Caki2 (cell line): ENCODE results near the gene DNAJC21. TPM values are rescaled to one million over a fixed set of nuclear protein-coding genes. Genes with fewer than 3 reads are reported as not detected.
A peak's percentile ranks its signal among the peaks of the same experiment; 100 is the strongest.
"Not testable (repeated sequence)": the region's sequence is repeated elsewhere in the genome, so short reads cannot be mapped to it uniquely, and the experiment has no call there.

Experiments used
- DNase-seq: peaks from one replicate; pipeline ENCODE4 v3.0.0-alpha.2; 2015; ENCODE audit warnings: low read depth
- in situ Hi-C: cut with HindIII; loops from 2 replicates; pipeline ENCODE4 v1.10.0; 2016; ENCODE audit warnings: low sequenced_read_pairs, low pct_unique_long_range_greater_than_20kb, mixed read lengths
- total RNA-seq: library from RNA; depleted of rRNA; stranded (reverse); fragments of >200 nt; shearing (Covaris generic); gene quantifications from 2 replicates; pipeline ENCODE4 v1.2.3, GENCODE V29; 2014; ENCODE audit warnings: low replicate concordance

The DNAJC21 gene
- total RNA-seq, 1 experiment from 2014 or later, result 17.5 TPM

DNA sequence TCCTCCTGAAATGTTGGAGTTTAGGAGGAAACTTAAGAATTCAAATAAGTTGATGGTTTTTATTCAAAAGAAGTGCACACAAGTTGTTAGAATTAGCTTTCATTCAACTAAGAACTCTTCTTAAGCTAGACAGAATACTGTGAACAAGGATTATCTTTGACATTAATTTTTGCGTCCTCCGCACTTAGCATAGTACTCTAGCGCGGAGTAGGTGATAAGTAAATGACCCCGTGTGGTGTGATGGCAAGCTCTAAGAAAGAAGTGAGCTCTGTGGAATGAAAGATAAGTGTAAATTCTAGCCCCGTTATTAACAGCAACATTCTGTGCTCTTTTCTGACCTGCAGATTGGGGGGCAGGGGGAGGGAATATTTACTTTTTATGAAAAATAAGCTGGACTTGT lies 12.8 kb upstream of the DNAJC21 start:
- DNase-seq, result no peak
- in situ Hi-C loops, result no loop called here

DNA sequence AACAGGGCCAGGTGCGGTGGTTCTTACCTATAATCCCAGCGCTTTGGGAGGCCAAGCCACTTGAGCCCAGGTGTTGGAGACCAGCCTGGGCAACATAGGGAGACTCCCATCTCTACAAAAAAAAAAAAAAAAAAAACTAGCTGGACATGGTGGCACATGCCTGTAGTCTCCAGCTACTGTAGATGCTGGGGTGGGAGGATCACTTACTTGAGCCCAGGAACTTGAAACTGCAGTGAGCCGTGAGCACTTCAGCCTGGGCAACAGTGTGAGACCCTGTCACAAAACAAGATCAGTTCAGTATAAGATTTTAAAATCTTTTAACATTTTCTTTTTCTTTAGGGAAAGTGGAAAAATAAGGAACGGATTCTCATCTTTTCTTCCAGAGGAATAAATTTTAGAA lies 11.3 kb upstream of the DNAJC21 start:
- in situ Hi-C loops, result no loop called here
- DNase-seq, result no peak

DNA sequence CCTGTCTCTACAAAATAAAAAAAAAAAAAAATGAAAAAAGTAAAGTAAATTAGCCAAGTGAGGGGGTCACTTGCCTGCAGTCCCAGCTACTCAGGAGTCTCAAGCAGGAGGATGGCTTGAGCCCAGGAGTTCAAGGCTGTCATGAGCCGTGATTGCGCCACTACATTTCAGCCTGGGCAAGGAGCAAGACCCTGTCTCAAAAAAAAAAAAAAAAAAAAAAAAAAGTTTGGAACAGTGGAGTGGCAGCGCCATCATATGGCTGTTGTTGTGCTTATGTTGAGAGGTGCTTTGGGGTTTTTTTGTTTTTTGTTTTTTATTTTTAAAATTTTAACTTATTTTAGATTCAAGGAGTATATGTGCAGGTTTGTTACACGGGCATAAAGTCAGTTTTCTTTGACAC lies 10.3 kb upstream of the DNAJC21 start:
- in situ Hi-C loops, result no loop called here

DNA sequence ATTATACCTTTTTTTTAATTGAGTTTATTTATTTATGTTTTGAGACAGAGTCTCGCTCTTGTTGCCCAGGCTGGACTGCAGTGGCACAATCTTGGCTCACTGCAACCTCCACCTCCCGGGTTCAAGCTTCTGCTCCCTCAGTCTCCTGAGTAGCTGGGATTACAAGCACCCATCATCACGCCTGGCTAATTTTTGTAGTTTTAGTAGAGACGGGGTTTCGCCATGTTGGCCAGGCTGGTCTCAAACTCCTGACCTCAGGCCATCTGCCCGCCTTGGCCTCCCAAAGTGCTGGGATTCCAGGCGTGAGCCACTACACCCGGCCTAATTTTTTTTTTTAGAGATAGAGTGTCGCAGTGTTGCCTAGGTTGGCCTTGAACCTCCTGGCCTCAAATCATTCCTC lies 6.1 kb upstream of the DNAJC21 start:
- in situ Hi-C loops, DNase-seq: not testable (repeated sequence)

More for the DNA sequence above, 10.3 kb upstream of the DNAJC21 start:
- DNase-seq, result no peak

DNA sequence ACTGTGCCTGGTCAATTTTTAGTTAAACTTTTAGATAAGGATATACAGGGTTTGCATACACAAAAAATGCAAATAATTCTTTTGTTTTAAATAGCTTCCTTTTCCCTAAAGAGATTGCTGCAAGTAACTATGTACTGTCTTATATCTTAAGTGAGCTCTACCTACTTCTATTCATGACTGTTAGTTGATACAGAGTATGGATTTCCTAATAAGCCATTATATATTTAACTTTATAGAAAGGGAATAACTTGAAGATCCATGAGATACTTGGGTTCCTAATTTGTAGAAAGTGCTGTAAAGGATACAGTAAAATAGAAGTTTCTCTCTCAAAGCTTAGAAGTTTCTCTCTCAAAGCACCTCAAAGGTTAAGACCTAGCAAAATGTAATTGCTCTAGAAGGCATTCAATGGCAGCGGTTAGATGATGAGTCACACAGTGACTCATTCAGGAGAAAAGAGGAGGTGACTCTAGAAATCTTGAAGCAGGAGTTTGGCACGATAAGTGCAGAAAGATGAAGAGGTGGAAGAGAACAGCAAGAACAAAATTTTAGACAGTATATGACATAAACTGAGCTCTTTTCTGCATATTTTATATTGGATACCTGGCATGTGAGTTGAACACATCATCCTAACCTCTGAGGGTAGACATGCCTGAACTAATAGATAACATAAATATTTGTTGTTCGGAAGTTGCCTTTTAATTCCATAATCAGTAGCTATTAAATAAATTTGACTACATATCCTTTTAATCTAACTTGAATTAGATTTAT lies 5.5 kb upstream of the DNAJC21 start:
- in situ Hi-C loops, result no loop called here
- peak; percentile 83 for DNase-seq

DNA sequence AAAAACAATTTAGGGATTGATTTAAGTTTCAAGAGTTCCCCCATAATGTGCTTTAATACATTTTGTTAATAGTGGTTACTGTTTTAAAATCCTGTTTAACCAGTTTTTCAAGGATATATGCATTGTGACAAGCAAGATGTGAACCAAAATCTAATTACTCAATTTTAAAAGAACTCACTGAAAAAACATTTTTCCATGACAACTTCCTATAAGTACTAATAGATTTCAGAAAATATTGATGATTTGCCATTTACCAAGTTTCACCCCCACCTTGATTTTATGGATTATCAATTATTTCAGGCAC lies 4.9 kb upstream of the DNAJC21 start:
- no peak for DNase-seq
- in situ Hi-C loops, result no loop called here

DNA sequence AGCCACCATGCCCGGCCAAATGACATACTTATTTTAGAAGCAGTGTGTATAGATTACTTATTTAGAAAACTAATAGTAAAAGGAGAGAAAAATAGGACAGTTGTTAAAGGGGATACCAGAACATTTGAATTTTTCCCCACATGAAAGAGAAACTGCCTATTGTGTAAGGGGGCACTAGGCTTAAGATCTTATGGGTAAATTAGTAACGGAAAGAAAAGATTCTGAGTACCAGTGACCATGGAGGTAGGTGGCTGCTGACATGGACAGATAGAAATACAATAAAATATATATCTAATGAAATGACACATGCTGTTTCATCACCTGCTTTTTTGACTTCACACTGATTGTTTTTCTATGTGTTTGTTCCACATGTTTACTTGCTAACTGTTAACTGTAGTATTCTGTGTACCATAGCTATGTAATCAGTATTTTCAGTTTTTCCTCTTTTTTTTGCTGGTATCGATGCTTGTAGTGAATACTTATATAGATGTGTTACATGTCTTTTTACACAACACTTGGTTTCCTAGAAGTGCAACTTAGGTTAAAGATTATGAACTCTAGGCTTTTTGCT lies 3.0 kb upstream of the DNAJC21 start:
- in situ Hi-C loops, result no loop called here

DNA sequence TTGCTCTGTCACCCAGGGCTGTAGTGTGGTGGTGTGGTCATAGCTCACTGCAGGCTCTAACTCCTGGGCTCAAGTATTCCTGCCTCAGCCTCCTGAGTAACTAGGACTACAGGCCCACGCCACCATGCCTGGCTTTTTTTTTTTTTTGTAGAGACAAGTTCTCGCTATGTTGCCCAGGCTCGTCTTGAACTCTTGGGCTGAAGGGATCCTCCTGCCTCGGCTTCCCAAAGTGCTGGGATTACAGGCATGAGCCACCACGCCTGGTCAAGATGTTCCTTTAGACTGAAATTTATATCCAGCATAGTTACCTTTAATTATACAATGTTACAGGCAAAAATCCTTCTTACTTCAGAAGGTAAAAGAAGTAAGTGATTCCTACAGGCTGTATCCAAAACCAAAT lies 1.6 kb upstream of the DNAJC21 start:
- no peak for DNase-seq
- in situ Hi-C loops, result no loop called here

More for the DNA sequence above, 3.0 kb upstream of the DNAJC21 start:
- no peak for DNase-seq

DNA sequence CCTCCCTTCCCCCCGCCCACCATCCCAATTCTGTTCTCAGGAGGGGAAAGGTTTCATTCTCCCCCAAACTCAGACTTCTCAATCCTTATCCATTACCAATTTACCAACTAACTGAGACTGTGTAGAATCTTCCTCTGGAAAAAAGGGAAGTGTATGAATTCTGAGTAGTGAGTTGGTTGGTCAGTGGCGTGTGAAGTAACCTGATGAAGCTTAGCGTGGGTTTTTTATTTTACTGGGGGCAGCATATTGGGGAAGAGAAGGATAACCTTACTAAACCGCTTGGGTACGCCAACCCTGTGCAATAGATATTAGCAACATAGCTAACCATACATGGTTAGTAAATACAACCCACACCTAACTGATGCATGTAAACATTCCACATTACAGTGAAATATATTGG lies 1.1 kb upstream of the DNAJC21 start:
- in situ Hi-C loops, result no loop called here

DNA sequence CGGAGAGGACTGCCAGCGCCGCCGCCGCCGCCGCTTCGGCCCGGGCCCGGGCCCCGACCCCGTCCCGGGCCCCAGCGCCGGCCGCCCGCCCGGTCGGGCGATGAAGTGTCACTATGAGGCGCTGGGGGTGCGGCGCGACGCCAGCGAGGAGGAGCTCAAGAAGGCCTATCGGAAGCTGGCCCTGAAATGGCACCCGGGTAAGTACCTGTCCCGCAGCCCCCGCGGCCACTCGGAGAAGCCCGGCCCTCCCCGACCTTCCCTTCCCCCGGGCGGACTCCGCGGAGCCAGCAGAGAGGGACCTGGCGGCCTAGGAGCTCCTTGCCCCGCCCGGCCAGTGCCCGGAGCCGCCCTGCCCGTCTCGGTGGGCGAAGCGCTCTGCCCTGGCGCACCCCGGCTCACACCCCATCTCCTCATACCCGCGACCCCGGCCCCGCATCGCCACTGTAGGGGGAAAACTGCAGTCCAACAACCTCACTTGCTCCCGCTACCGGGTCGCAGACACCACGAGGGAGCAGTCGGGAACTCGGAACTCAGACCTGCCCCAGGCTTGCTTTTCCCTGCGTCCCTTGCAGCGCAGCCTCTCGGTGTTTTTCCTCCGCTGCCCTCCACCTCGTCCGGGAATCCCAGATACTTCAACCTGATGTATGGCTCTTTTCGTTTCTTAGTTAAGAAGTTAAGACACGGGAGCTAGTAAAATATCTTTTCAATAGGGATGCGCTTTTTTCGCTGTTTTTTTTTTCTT lies 532 bp downstream of the DNAJC21 start:
- DNase-seq, result peak; percentile 83
- in situ Hi-C loops, result no loop called here

More for the DNA sequence above, 1.1 kb upstream of the DNAJC21 start:
- DNase-seq, result no peak

DNA sequence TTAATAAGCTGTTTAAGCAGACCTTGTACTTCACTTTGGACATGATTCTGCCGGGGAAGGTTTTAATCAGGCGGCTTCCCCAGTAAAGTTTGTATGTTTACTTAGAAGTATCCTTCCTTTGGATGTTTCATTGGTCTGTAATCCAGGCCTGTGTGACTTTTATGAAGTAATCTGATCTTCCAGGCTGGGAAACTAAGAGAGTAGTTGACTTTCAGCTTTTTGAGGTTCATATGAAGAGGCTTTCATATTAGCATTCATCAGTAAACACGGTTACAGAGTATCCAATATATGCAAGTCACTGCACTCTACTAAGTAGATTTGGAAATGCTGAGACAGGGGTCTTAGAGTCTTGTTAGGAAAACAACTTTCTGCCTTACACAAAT lies 1.1 kb downstream of the DNAJC21 start:
- in situ Hi-C loops, result no loop called here
- DNase-seq, result no peak

DNA sequence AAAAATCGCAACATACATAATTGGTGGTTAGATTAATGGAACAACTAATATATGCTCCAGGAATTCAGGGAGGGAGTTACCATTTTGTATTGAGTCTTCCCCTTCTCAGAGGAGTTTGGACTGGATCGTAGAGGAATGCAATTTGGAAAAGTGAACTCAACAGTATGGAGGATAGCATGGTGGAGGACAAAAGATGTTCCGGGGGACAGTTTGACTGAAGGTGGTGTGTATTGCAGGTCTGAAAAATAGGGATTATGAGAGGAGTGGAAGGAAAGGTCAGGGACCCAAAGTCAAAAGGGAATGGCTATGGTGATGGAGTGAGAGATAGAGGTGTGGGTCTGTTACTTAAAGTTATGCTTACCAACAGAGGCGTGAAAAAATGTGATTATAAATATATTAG lies 1.5 kb downstream of the DNAJC21 start:
- in situ Hi-C loops, result no loop called here
- no peak for DNase-seq

DNA sequence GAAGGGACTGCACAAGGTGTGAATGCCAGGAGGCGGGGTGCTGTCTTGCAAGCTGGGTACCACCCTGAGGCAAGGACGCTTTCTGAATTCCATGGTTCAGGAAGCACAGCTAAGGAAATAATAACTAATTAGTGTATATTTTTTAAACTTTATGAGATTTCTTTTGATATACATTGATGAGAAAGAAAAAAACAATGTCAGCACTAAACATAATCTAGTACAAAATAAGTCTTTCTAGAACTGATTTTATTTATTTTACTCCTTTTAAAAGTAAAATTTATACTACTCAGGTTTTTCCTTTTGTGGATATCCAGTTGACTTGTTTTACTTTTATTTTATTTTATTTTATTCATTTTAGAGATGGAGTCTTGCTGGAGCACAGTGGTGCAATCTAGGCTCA lies 3.6 kb downstream of the DNAJC21 start:
- in situ Hi-C loops, result no loop called here
- no peak for DNase-seq

DNA sequence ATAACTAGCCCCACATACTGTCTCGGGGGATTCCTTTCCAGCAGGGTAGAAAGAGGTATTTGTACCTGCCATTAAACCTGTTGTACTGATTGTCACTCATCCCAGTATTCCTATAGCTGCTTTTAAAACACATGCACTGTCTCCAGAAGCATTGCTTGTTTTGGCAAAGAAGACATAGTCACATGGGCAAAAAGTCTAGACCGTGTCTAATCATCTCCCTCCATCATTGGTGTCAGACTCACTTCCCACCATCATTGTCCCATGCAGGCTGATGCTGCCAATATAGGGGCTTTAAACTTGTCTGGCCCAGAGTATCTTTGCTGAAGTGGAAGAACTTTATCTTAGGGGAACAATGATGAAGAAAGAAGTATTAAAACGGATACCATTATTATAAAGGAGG lies 12.6 kb downstream of the DNAJC21 start:
- DNase-seq, result no peak
- in situ Hi-C loops, result no loop called here

DNA sequence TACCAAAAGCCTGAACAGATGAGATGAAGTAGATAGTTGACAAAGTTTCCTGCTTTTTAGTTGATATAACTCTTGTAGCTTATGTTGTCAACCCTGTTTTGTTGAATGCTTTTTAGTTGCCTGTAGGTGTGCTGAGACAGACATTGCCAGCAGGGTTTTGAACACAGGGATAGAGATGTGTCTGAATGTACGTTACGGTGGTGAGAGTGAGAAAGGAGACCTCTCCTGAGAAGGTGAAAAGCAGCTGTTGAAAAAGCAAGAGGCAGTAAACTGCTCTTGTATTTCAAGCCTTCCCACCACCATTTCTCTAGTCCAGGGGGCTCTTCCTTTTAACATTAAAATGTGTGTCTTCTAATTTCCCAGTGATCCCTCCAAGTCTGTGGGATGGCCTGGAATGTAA lies 14.7 kb downstream of the DNAJC21 start:
- DNase-seq, result no peak
- in situ Hi-C loops, result no loop called here

DNA sequence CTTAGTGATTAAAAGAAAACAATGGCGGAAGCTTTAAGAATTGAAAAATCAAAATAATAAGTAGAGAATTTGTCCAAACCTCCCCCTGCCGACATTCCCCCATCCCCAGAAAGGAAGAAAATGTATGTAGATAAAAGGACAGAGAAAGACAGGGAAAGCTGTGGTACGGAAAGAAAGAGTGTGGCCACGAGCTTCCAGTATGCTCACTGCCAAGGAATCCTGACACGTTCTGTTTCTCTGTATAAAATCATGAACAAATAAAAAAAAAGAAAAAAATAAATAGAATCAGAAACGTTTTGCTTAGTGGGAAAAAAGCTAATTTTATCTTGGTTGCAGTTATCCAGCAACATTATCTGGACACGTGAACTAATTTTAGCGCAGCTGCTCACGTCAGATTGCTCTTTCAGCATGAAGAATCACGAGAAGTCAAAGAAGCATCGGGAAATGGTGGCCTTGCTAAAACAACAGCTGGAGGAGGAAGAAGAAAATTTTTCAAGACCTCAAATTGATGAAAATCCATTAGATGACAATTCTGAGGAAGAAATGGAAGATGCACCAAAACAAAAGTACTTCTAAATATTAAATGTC lies 15.2 kb downstream of the DNAJC21 start:
- no peak for DNase-seq
- in situ Hi-C loops, result no loop called here

DNA sequence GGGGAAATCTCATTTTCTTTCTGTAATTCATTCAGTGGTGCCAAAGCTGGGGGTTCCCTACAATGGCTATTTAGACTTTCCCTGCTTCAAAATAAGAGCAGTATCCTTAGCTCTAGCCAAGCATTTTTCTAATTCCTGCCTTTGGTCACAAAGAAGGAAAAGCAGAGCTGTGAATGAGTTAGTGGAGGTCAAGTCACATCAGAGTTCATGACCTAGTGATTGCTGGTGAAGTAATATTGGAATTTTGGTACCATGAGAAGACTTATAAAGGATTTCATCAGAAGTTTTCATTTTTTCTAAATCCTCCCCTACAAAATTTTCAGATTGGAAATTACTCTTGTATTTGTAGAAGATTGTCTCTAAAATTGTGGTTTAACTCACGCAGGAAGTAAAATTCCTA lies 28.0 kb downstream of the DNAJC21 start:
- DNase-seq, result no peak
- in situ Hi-C loops, result no loop called here

DNA sequence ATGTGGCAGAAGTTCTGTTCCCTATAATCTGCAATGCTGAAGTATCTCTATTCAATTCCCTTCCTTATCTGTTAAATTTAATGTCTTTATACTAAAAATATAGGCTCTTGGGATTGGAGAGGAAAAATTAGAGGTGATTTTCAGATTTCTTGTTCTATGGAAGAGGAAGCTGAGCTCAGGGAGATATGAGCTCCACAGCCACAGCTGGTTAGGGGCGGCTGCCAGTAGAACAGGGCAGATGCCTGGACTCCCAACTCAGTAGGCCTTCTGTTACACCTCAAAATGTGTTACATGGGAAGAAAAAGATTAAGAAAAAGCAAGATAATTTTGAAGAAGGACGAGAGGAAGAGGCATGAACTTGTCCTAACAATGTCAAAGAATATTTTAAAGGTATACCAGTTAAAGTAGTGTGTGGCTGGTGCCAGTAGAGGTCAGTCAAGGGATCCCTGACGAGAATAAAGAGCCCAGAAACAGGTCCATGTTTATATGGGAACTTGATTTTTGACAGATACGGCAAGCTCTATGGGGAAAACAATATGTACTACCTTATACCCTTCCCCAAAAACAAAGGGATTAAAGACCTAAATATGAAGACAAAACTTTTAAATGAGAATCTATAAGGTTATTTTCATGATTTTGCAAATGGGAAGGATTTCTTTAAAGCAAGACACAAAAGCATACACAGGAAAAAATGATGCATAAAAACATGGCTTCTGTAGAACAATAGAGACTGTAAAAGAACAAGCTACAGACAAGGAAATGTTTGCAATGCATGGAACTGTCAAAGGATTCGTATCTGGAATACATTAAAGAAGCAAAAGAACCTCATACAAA lies 28.7 kb downstream of the DNAJC21 start:
- DNase-seq, result no peak
- in situ Hi-C loops, result no loop called here
